Gastrocnemius medialis (tissue), 4 donors: ENCODE data around the gene CA9. TPM values are rescaled to one million over a fixed set of nuclear protein-coding genes. Genes with fewer than 3 reads are reported as not detected.

Experiments
- ATAC-seq, 2 donors: fragments of 150-250 bp; one replicate each; pipeline ENCODE4 v1.9.1; 2016
- DNase-seq, 2 donors: peaks; one replicate each; pipeline ENCODE4 v3.0.0-alpha.2; 2019
- H3K27ac ChIP-seq, 4 donors: fragments of 200-600 bp; sonication (generic); 1 replicate in 1 of 4; 2 replicates in 3 of 4; pipeline ENCODE4 v1.5.1; 2016 to 2018; ENCODE audit warnings: mild to moderate bottlenecking in 2 of 4, moderate library complexity in 1 of 4
- H3K27me3 ChIP-seq, 3 donors: fragments of 200-600 bp; sonication (generic) in 2 of 3; 1 replicate in 1 of 3; 2 replicates in 2 of 3; pipeline versions ENCODE4 v1.5.1 to v1.6.0; 2016 to 2019; ENCODE audit warnings: mild to moderate bottlenecking in 1 of 3, moderate library complexity in 1 of 3
- H3K36me3 ChIP-seq, 2 donors: fragments of 200-600 bp; sonication (generic) in 1 of 2; one replicate each; pipeline ENCODE4 v1.5.1; 2017 to 2018
- H3K4me1 ChIP-seq, 2 donors: fragments of 200-600 bp; sonication (generic) in 1 of 2; one replicate each; pipeline ENCODE4 v1.5.1; 2016 to 2017; ENCODE audit warnings: mild to moderate bottlenecking in 2 of 2
- H3K4me3 ChIP-seq, 4 donors: fragments of 200-600 bp; sonication (generic) in 3 of 4; 1 replicate in 1 of 4; 2 replicates in 3 of 4; pipeline ENCODE4 v1.5.1; 2016 to 2019; ENCODE audit warnings: mild to moderate bottlenecking in 2 of 4
- H3K9me3 ChIP-seq, 3 donors: fragments of 200-600 bp; sonication (generic) in 2 of 3; 1 replicate in 1 of 3; 2 replicates in 2 of 3; pipeline ENCODE4 v1.5.1; 2016 to 2019
- CTCF ChIP-seq, 5 experiments: fragments of 450-650 bp in 3 of 5; fragments of 200-600 bp in 2 of 5; sonication (generic) in 2 of 5; IDR thresholded peaks in 4 of 5; conservative IDR thresholded peaks in 1 of 5; 1 replicate in 4 of 5; 2 replicates in 1 of 5; pipeline ENCODE4 v1.5.1; 2016 to 2019; ENCODE audit warnings: antibody characterized with exemption in 5 of 5, mild to moderate bottlenecking in 3 of 5, moderate library complexity in 3 of 5
- POLR2A ChIP-seq, 2 donors: fragments of 450-650 bp; IDR thresholded peaks; one replicate each; pipeline ENCODE4 v1.6.1; 2017; ENCODE audit warnings: antibody characterized with exemption in 2 of 2, mild to moderate bottlenecking in 2 of 2, moderate library complexity in 2 of 2
- in situ Hi-C, 4 donors: fragments of 200-750 bp; cut with MboI; loops; one replicate each; pipeline versions ENCODE4 v1.15.0 to v1.8.0; 2017; ENCODE audit warnings: low sequenced_read_pairs in 4 of 4
- intact Hi-C: fragments of 100-400 bp; cut with DNase I; formaldehyde crosslinking; loops from one replicate; pipeline ENCODE4 v1.15.1; 2023; ENCODE audit warnings: low total_unique reads
- total RNA-seq, 4 donors: library from RNA; depleted of rRNA; stranded (reverse); fragments of >200 nt; gene quantifications; one replicate each; pipeline versions ENCODE4 v1.1.0 to v1.2.3, GENCODE V29; 2016

The CA9 gene
- total RNA-seq, 4 donors from 2014 or later, result not detected

GRCh38 chr9:35690294-35690613 lies 16.5 kb downstream of the CA9 start:
- Histone ChIP-seq H3K27me3 (no peaks in the 10 kb centered on the region), H3K27ac (peak overlapping the region; percentile 97 to 99 (median 98)), H3K9me3 (no peaks in the 10 kb centered on the region), H3K4me3 (peak overlapping the region; percentile 77 to 96 (median 87)), H3K36me3 (peaks cover 0 to 6% of the 10 kb centered on the region in 2 donors), H3K4me1 (peaks cover 40 to 41% of the 10 kb centered on the region in 2 donors)
- intact Hi-C loops, result loop anchor here (1.0 to 2.0 kb wide), 3 partner anchors 32 to 86 kb away; partner anchors contain the start of genes CCDC107, CREB3, RMRP and TLN1
- TF ChIP-seq CTCF (IDR thresholded peaks at IDR 0.05 in 4 of 5, conservative IDR thresholded peaks at IDR 0.05 in 1 of 5) (no peak), POLR2A (IDR thresholded peaks at IDR 0.05) (no peak)
- DNase-seq (peak in 1 of 2 donors; percentile 43), ATAC-seq (no peak)
- in situ Hi-C loops, result loop anchor here in 1 of 4 donors (10.0 kb wide), 1 partner anchor 45 kb away; no protein-coding TSS in a partner anchor

- in situ Hi-C loops, result loop anchor here in 1 of 4 donors (10.0 kb wide), 1 partner anchor 46 kb away; no protein-coding TSS in a partner anchor
- TF ChIP-seq POLR2A (IDR thresholded peaks at IDR 0.05) (peak; percentile 21 to 25), CTCF (IDR thresholded peaks at IDR 0.05 in 4 of 5, conservative IDR thresholded peaks at IDR 0.05 in 1 of 5) (no peak)
Observed at GRCh38 chr9:35690614-35691333, 17.0 kb downstream of the CA9 start.

GRCh38 chr9:35691334-35691650 lies 17.6 kb downstream of the CA9 start:
- in situ Hi-C loops, result loop anchor here in 1 of 4 donors (10.0 kb wide), 1 partner anchor 46 kb away; no protein-coding TSS in a partner anchor
- peaks cover 29 to 31% of the 10 kb centered on the region in 2 donors for H3K4me1 ChIP-seq

More at GRCh38 chr9:35690614-35691333, 17.0 kb downstream of the CA9 start:
- ATAC-seq (peak; percentile 21 to 32), DNase-seq (peak; percentile 56 to 75)
- H3K27me3 ChIP-seq, result no peaks in the 10 kb centered on the region
- H3K9me3 ChIP-seq, result no peaks in the 10 kb centered on the region
- intact Hi-C loops, result loop anchor here (1.0 to 2.0 kb wide), 4 partner anchors 32 to 86 kb away; partner anchors contain the start of genes CCDC107, CREB3, RMRP and TLN1
- H3K36me3 ChIP-seq, result peaks cover 0 to under 1% of the 10 kb centered on the region in 2 donors
- H3K4me1 ChIP-seq, result peaks cover 34 to 36% of the 10 kb centered on the region in 2 donors
- H3K27ac ChIP-seq, result peak overlapping the region; percentile 97 to 99 (median 98)
- H3K4me3 ChIP-seq, result peak overlapping the region; percentile 77 to 96 (median 87)

GRCh38 chr9:35691757-35692301 lies 18.1 kb downstream of the CA9 start:
- Histone ChIP-seq H3K4me3 (no peak overlapping the region), H3K9me3 (no peaks in the 10 kb centered on the region), H3K27ac (peak overlapping the region; percentile 97 to 99 (median 98)), H3K4me1 (peaks cover 29 to 30% of the 10 kb centered on the region in 2 donors), H3K36me3 (peaks cover 0 to 1% of the 10 kb centered on the region in 2 donors), H3K27me3 (no peaks in the 10 kb centered on the region)
- ATAC-seq (no peak), DNase-seq (no peak)
- no peak for TF ChIP-seq POLR2A (IDR thresholded peaks at IDR 0.05)
- no peak for TF ChIP-seq CTCF (IDR thresholded peaks at IDR 0.05 in 4 of 5, conservative IDR thresholded peaks at IDR 0.05 in 1 of 5)
- intact Hi-C loops (loop anchor here (1.0 to 2.0 kb wide), 2 partner anchors 41 to 46 kb away; partner anchors contain the start of genes CREB3 and TLN1), in situ Hi-C loops (loop anchor here in 1 of 4 donors (10.0 kb wide), 1 partner anchor 47 kb away; no protein-coding TSS in a partner anchor)

More at GRCh38 chr9:35691334-35691650, 17.6 kb downstream of the CA9 start:
- no peaks in the 10 kb centered on the region for H3K36me3 ChIP-seq
- ATAC-seq (peak; percentile 0 to 5), DNase-seq (no peak)
- no peaks in the 10 kb centered on the region for H3K27me3 ChIP-seq
- peak overlapping the region; percentile 97 to 99 (median 98) for H3K27ac ChIP-seq
- intact Hi-C loops, result loop anchor here (1.0 to 2.0 kb wide), 2 partner anchors 42 to 45 kb away; partner anchors contain the start of genes CREB3 and TLN1
- H3K9me3 ChIP-seq, result no peaks in the 10 kb centered on the region
- H3K4me3 ChIP-seq, result peak overlapping the region; percentile 77 to 96 (median 87)
- TF ChIP-seq CTCF (IDR thresholded peaks at IDR 0.05 in 4 of 5, conservative IDR thresholded peaks at IDR 0.05 in 1 of 5) (no peak), POLR2A (IDR thresholded peaks at IDR 0.05) (no peak)
